ENCODE measurements around the gene AIPL1. TPM values are rescaled to one million over a fixed set of nuclear protein-coding genes. Genes with fewer than 3 reads are reported as not detected.

AIPL1 gene
- total RNA-seq, 1 experiment from 2014 or later, result not detected

DNA sequence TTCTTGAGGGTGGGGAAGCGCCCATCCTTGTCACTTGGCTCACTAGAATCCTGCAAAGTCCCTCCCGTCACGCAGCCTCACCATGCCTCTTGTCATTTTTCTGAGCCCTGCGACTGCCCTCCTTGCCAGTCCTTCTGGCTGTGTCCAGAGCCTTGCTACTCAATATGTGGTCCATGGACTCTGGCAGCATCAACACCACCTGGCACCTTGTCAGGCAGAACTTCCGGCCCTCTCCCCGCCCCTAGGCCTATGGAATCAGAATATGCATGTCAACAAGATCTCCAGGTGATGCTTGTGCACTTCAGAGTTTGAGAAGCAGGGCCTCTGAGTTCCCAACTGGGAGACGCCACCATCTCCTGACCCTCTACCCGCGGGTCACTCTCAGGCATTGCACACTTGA is 21.4 kb upstream of the AIPL1 start (continued):
- TF ChIP-seq EZH2 (IDR thresholded peaks at IDR 0.05) (no peak), CBX3 (IDR thresholded peaks at IDR 0.05; ENCODE audit: low read depth) (no peak), SIN3A (IDR thresholded peaks at IDR 0.05; ENCODE audit: low read depth) (no peak), ELF1 (IDR thresholded peaks at IDR 0.05; ENCODE audit: borderline replicate concordance, low read depth) (no peak), RAD21 (IDR thresholded peaks at IDR 0.05; ENCODE audit: low read depth) (no peak)
- TF ChIP-seq, protein P1, sequence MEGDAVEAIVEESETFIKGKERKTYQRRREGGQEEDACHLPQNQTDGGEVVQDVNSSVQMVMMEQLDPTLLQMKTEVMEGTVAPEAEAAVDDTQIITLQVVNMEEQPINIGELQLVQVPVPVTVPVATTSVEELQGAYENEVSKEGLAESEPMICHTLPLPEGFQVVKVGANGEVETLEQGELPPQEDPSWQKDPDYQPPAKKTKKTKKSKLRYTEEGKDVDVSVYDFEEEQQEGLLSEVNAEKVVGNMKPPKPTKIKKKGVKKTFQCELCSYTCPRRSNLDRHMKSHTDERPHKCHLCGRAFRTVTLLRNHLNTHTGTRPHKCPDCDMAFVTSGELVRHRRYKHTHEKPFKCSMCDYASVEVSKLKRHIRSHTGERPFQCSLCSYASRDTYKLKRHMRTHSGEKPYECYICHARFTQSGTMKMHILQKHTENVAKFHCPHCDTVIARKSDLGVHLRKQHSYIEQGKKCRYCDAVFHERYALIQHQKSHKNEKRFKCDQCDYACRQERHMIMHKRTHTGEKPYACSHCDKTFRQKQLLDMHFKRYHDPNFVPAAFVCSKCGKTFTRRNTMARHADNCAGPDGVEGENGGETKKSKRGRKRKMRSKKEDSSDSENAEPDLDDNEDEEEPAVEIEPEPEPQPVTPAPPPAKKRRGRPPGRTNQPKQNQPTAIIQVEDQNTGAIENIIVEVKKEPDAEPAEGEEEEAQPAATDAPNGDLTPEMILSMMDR (IDR thresholded peaks at IDR 0.05 in 2 of 3, conservative IDR thresholded peaks at IDR 0.05 in 1 of 3; ENCODE audit: borderline replicate concordance in 1 of 3, insufficient read depth in 1 of 3, low read depth in 2 of 3, low read length in 2 of 3), result no peak

DNA sequence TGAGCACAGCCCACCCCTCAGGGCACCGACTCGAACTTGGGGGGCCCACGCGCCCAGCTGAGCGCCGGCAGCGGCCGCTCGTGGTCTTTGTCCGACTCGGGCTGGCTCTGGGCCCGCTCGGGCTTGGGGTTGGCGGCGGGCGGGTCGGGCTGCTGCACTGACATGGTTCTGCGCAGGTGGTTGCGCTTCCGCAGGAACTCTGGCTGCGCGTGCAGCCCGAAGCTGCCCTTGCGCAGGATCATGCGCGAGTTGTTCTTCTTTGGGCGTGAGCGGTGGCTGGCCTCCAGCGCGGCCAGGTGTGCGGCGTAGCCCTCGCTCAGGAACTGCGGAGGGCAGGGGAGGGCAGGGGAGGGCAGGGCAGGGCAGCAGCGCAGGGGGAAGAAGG is 20.4 kb upstream of the AIPL1 start:
- BruUV-seq (replicated peaks), result no TSS peak
- CTCF ChIA-PET, result interaction anchor here (0.9 kb wide), 1 partner anchor 193 kb away, joined by 3 read pairs; no protein-coding TSS in a partner anchor
- ATAC-seq (no peak), DNase-seq (ENCODE audit: low read depth, low spot score) (no peak)
- Histone ChIP-seq H3K27me3 (ENCODE audit: insufficient read depth, low read length) (no peaks in the 10 kb centered on the region), H2AFZ (ENCODE audit: low read depth, low read length, poor library complexity, severe bottlenecking) (no peak overlapping the region), H3K36me3 (ENCODE audit: control insufficient read depth in 1 of 2, insufficient read depth in 2 of 2, low read length in 2 of 2) (no peaks in the 10 kb centered on the region), H4K20me1 (ENCODE audit: insufficient read depth) (no peaks in the 10 kb centered on the region), H3K9me3 (ENCODE audit: control insufficient read depth in 1 of 2, insufficient read depth in 1 of 2, low read depth in 1 of 2, low read length in 2 of 2) (no peaks in the 10 kb centered on the region), H3K79me2 (ENCODE audit: insufficient read depth, low read length) (no peaks in the 10 kb centered on the region), H3K27ac (ENCODE audit: low read depth, low read length) (no peak overlapping the region), H3K9me2 (ENCODE audit: insufficient read depth) (no peaks in the 10 kb centered on the region), H3K9ac (ENCODE audit: low read length) (no peak overlapping the region), H3K4me2 (ENCODE audit: low read length) (no peak overlapping the region), H3K4me3 (replicated peaks in 1 of 2; ENCODE audit: low read depth in 1 of 2, low read length in 2 of 2) (no peak overlapping the region), H3K4me1 (ENCODE audit: control insufficient read depth in 1 of 2, insufficient read depth in 2 of 2, low read length in 2 of 2) (peaks cover 5 to 21% of the 10 kb centered on the region in 2 experiments)
- RAD21 ChIA-PET (ENCODE audit: low non-redundant PET in 1 of 2, low total read pairs in 2 of 2, uncharacterized antibody in 2 of 2, unreplicated experiment in 2 of 2), result no interaction called here
- POLR2A ChIA-PET, result no interaction called here
- TF ChIP-seq, protein P2, sequence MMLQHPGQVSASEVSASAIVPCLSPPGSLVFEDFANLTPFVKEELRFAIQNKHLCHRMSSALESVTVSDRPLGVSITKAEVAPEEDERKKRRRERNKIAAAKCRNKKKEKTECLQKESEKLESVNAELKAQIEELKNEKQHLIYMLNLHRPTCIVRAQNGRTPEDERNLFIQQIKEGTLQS (IDR thresholded peaks at IDR 0.05), result no peak
- TF ChIP-seq TCF7L2 (IDR thresholded peaks at IDR 0.05; ENCODE audit: borderline replicate concordance, extremely low read depth, insufficient read depth, insufficient read length) (no peak), SRF (IDR thresholded peaks at IDR 0.05; ENCODE audit: low read depth) (no peak), FOSL1 (IDR thresholded peaks at IDR 0.05; ENCODE audit: low read depth) (no peak), ZFX (IDR thresholded peaks at IDR 0.05) (no peak), CBX3 (IDR thresholded peaks at IDR 0.05; ENCODE audit: low read depth) (no peak), EZH2phosphoT487 (IDR thresholded peaks at IDR 0.05; ENCODE audit: borderline replicate concordance) (no peak), ELF1 (IDR thresholded peaks at IDR 0.05; ENCODE audit: borderline replicate concordance, low read depth) (no peak), POLR2AphosphoS5 (IDR thresholded peaks at IDR 0.05; ENCODE audit: low read depth, low read length) (no peak), RAD21 (IDR thresholded peaks at IDR 0.05; ENCODE audit: low read depth) (no peak), SP1 (IDR thresholded peaks at IDR 0.05; ENCODE audit: low read depth) (no peak), CEBPB (IDR thresholded peaks at IDR 0.05; ENCODE audit: low read depth) (no peak), POLR2A (IDR thresholded peaks at IDR 0.05; ENCODE audit: borderline replicate concordance, extremely low read depth, insufficient read depth, insufficient read length) (no peak), EZH2 (IDR thresholded peaks at IDR 0.05) (no peak), SIN3A (IDR thresholded peaks at IDR 0.05; ENCODE audit: low read depth) (no peak), YY1 (IDR thresholded peaks at IDR 0.05; ENCODE audit: extremely low read depth, insufficient replicate concordance, low read depth, low read length) (no peak)
- TF ChIP-seq, protein P3, sequence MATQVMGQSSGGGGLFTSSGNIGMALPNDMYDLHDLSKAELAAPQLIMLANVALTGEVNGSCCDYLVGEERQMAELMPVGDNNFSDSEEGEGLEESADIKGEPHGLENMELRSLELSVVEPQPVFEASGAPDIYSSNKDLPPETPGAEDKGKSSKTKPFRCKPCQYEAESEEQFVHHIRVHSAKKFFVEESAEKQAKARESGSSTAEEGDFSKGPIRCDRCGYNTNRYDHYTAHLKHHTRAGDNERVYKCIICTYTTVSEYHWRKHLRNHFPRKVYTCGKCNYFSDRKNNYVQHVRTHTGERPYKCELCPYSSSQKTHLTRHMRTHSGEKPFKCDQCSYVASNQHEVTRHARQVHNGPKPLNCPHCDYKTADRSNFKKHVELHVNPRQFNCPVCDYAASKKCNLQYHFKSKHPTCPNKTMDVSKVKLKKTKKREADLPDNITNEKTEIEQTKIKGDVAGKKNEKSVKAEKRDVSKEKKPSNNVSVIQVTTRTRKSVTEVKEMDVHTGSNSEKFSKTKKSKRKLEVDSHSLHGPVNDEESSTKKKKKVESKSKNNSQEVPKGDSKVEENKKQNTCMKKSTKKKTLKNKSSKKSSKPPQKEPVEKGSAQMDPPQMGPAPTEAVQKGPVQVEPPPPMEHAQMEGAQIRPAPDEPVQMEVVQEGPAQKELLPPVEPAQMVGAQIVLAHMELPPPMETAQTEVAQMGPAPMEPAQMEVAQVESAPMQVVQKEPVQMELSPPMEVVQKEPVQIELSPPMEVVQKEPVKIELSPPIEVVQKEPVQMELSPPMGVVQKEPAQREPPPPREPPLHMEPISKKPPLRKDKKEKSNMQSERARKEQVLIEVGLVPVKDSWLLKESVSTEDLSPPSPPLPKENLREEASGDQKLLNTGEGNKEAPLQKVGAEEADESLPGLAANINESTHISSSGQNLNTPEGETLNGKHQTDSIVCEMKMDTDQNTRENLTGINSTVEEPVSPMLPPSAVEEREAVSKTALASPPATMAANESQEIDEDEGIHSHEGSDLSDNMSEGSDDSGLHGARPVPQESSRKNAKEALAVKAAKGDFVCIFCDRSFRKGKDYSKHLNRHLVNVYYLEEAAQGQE (IDR thresholded peaks at IDR 0.05; ENCODE audit: low read depth), result no peak
- intact Hi-C loops (cut with micrococcal nuclease), result no loop called here
